H9 (cell line): ENCODE measurements around the gene CENPV. TPM values are rescaled to one million over a fixed set of nuclear protein-coding genes. Genes with fewer than 3 reads are reported as not detected.

Experiments used
- DNase-seq: peaks from one replicate; pipeline ENCODE4 v3.0.0-alpha.2; 2017
- H2AFZ ChIP-seq: one replicate; pipeline ENCODE4 v1.6.1; 2013; ENCODE audit warnings: mild to moderate bottlenecking, low read length, control low read depth, moderate library complexity
- H2AK5ac ChIP-seq: 2 replicates; pipeline ENCODE4 v1.6.1; 2013; ENCODE audit warnings: low read length, control low read depth, mixed read lengths; ENCODE audit not compliant: insufficient read length
- H2BK120ac ChIP-seq: one replicate; pipeline ENCODE4 v1.6.1; 2013; ENCODE audit warnings: low read depth, mild to moderate bottlenecking, low read length, control low read depth, inconsistent platforms; ENCODE audit not compliant: poor library complexity, severe bottlenecking
- H2BK12ac ChIP-seq: 2 replicates; pipeline ENCODE4 v1.6.1; 2013; ENCODE audit warnings: low read length, control low read depth, mixed read lengths, low read depth; ENCODE audit not compliant: insufficient read length
- H2BK15ac ChIP-seq: 2 replicates; pipeline ENCODE4 v1.6.1; 2013; ENCODE audit warnings: low read depth, low read length, control low read depth
- H2BK20ac ChIP-seq: one replicate; pipeline ENCODE4 v1.6.1; 2013; ENCODE audit warnings: low read depth, mild to moderate bottlenecking, low read length, control low read depth, inconsistent platforms; ENCODE audit not compliant: poor library complexity, severe bottlenecking
- H2BK5ac ChIP-seq: 2 replicates; pipeline ENCODE4 v1.6.1; 2013; ENCODE audit warnings: low read length, control low read depth, mixed read lengths; ENCODE audit not compliant: insufficient read length
- H3K14ac ChIP-seq: 2 replicates; pipeline ENCODE4 v1.6.1; 2013; ENCODE audit warnings: low read length, control low read depth; ENCODE audit not compliant: insufficient read depth
- H3K18ac ChIP-seq: 2 replicates; pipeline ENCODE4 v1.6.1; 2013; ENCODE audit warnings: low read depth, mild to moderate bottlenecking, mixed read lengths, low read length, control low read depth; ENCODE audit not compliant: insufficient read length
- H3K23ac ChIP-seq: 2 replicates; pipeline ENCODE4 v1.6.1; 2013; ENCODE audit warnings: low read length, control low read depth, mixed read lengths, low read depth; ENCODE audit not compliant: insufficient read length
- H3K23me2 ChIP-seq: 2 replicates; pipeline ENCODE4 v1.6.1; 2013; ENCODE audit warnings: low read depth, mild to moderate bottlenecking, mixed read lengths, low read length, control low read depth; ENCODE audit not compliant: insufficient read length, poor library complexity, severe bottlenecking
- H3K27ac ChIP-seq: 2 replicates; pipeline ENCODE4 v1.5.1; 2013; ENCODE audit warnings: low read length, control low read depth, mixed read lengths, low read depth; ENCODE audit not compliant: insufficient read length
- H3K27me3 ChIP-seq: 2 replicates; pipeline ENCODE4 v1.6.1; 2013; ENCODE audit warnings: low read length, control low read depth, inconsistent platforms; ENCODE audit not compliant: insufficient read depth
- H3K4ac ChIP-seq: 2 replicates; pipeline ENCODE4 v1.6.1; 2013; ENCODE audit warnings: low read depth, mild to moderate bottlenecking, control low read depth, inconsistent platforms, low read length, moderate library complexity
- H3K4me1 ChIP-seq: 2 replicates; pipeline ENCODE4 v1.6.1; 2013; ENCODE audit warnings: low read length, control low read depth, inconsistent platforms; ENCODE audit not compliant: insufficient read depth
- H3K4me2 ChIP-seq: 2 replicates; pipeline ENCODE4 v1.6.1; 2013; ENCODE audit warnings: low read length, control low read depth, mixed read lengths; ENCODE audit not compliant: insufficient read length, insufficient read depth
- H3K56ac ChIP-seq: 2 replicates; pipeline ENCODE4 v1.6.1; 2013; ENCODE audit warnings: low read depth, mild to moderate bottlenecking, mixed read lengths, low read length, control low read depth; ENCODE audit not compliant: insufficient read length
- H3K79me1 ChIP-seq: 2 replicates; pipeline ENCODE4 v1.6.1; 2013; ENCODE audit warnings: low read depth, mild to moderate bottlenecking, moderate library complexity, low read length, control low read depth, inconsistent platforms; ENCODE audit not compliant: insufficient read depth, poor library complexity, severe bottlenecking
- H3K79me2 ChIP-seq: 2 replicates; pipeline ENCODE4 v1.6.1; 2013; ENCODE audit warnings: low read length, control low read depth, inconsistent platforms; ENCODE audit not compliant: insufficient read depth
- H3K9ac ChIP-seq: 2 replicates; pipeline ENCODE4 v1.6.1; 2013; ENCODE audit warnings: low read length, control low read depth, mixed read lengths; ENCODE audit not compliant: insufficient read length; ENCODE audit errors: extremely low read depth
- H3K9me3 ChIP-seq: one replicate; pipeline ENCODE4 v1.6.1; 2013; ENCODE audit warnings: low read depth, low read length, inconsistent platforms; ENCODE audit not compliant: control insufficient read depth
- H3T11ph ChIP-seq: one replicate; pipeline ENCODE4 v1.6.1; 2013; ENCODE audit warnings: mild to moderate bottlenecking, low read length, control low read depth, inconsistent platforms
- H4K20me1 ChIP-seq: one replicate; pipeline ENCODE4 v1.6.1; 2013; ENCODE audit not compliant: control insufficient read depth, insufficient read length, insufficient read depth
- H4K5ac ChIP-seq: 2 replicates; pipeline ENCODE4 v1.6.1; 2013; ENCODE audit warnings: low read depth, mild to moderate bottlenecking, mixed read lengths, low read length, control low read depth; ENCODE audit not compliant: insufficient read length
- H4K8ac ChIP-seq: replicated peaks from 2 replicates; pipeline ENCODE4 v1.6.1; 2013; ENCODE audit warnings: low read length, control low read depth, mixed read lengths, low read depth; ENCODE audit not compliant: insufficient read length
- H4K91ac ChIP-seq: 2 replicates; pipeline ENCODE4 v1.6.1; 2013; ENCODE audit warnings: low read depth, mild to moderate bottlenecking, moderate library complexity, mixed read lengths, low read length, control low read depth; ENCODE audit not compliant: insufficient read length
- H3K27ac Mint-ChIP-seq, 3 experiments: 2 replicates in 2 of 3; 3 replicates in 1 of 3; pipeline ENCODE4 v1.8.0; 2020 to 2021; ENCODE audit warnings: mixed read lengths in 3 of 3, mild to moderate bottlenecking in 1 of 3, moderate library complexity in 1 of 3
- H3K27me3 Mint-ChIP-seq: 2 replicates; pipeline ENCODE4 v1.8.0; 2021; ENCODE audit warnings: low read depth, mild to moderate bottlenecking, moderate library complexity, mixed read lengths
- H3K36me3 Mint-ChIP-seq, 3 experiments: 2 replicates in 2 of 3; 3 replicates in 1 of 3; pipeline ENCODE4 v1.8.0; 2020 to 2021; ENCODE audit warnings: low read depth in 3 of 3, mixed read lengths in 3 of 3; ENCODE audit not compliant: insufficient read depth in 1 of 3
- H3K4me1 Mint-ChIP-seq, 2 experiments: 2 replicates each; pipeline ENCODE4 v1.8.0; 2020; ENCODE audit warnings: mixed read lengths in 2 of 2
- H3K4me3 Mint-ChIP-seq, 2 experiments: 2 replicates in 1 of 2; 3 replicates in 1 of 2; pipeline ENCODE4 v1.8.0; 2020 to 2021; ENCODE audit warnings: mild to moderate bottlenecking in 2 of 2, mixed read lengths in 2 of 2, moderate library complexity in 1 of 2
- H3K9me3 Mint-ChIP-seq, 2 experiments: 2 replicates in 1 of 2; 3 replicates in 1 of 2; pipeline ENCODE4 v1.8.0; 2020; ENCODE audit warnings: mild to moderate bottlenecking in 2 of 2, mixed read lengths in 2 of 2, moderate library complexity in 1 of 2
- WGBS: extraction: QIAGEN DNeasy Blood & Tissue Kit; methylation state at CpG from one replicate; pipeline ENCODE4 v1.1.7; 2013; ENCODE audit warnings: missing lambda C conversion rate, low lambda C conversion rate, mixed read lengths; ENCODE audit not compliant: insufficient read length; ENCODE audit errors: extremely low coverage; 5-methylcytosine and 5-hydroxymethylcytosine counted together
- total RNA-seq: library from RNA; stranded (reverse); gene quantifications from 2 replicates; pipeline ENCODE4 v1.2.1, GENCODE V29; 2021
- TF ChIP-seq, protein P1 (sequence below): fragments of 200-600 bp; sonication (generic); conservative IDR thresholded peaks from 3 replicates; pipeline ENCODE4 v1.8.0; 2021; ENCODE audit warnings: antibody characterized with exemption, mild to moderate bottlenecking

Gene CENPV
- total RNA-seq, 1 experiment from 2014 or later = 200 TPM

DNA sequence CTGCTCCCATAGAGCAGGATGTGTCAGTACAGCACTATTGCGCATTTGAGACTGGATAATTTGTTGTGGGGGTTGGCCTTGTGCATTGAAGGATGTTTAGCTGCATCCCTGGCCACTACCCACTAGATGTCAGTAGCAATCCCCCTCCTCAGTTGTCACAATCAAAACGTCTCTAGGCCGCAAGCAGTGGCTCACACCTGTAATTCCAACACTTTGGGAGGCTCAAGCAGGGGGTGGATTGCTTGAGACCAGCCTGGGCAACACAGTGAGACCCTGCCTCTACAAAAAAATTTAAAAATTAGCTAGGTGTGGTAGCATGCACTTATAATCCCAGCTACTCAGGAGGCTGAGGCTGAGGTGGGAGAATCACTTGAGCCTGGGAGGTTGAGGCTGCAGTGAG lies 48.4 kb downstream of the CENPV start:
- H3K56ac ChIP-seq = no peak overlapping the region
- H3K4me1 ChIP-seq = no peaks in the 10 kb centered on the region
- no peaks in the 10 kb centered on the region for H3K79me2 ChIP-seq
- H3K9me3 ChIP-seq = no peaks in the 10 kb centered on the region
- no peak overlapping the region for H2AFZ ChIP-seq
- no peak overlapping the region for H3T11ph ChIP-seq
- no peak overlapping the region for H3K27ac Mint-ChIP-seq
- no peaks in the 10 kb centered on the region for H3K9me3 Mint-ChIP-seq
- TF ChIP-seq, protein P1, sequence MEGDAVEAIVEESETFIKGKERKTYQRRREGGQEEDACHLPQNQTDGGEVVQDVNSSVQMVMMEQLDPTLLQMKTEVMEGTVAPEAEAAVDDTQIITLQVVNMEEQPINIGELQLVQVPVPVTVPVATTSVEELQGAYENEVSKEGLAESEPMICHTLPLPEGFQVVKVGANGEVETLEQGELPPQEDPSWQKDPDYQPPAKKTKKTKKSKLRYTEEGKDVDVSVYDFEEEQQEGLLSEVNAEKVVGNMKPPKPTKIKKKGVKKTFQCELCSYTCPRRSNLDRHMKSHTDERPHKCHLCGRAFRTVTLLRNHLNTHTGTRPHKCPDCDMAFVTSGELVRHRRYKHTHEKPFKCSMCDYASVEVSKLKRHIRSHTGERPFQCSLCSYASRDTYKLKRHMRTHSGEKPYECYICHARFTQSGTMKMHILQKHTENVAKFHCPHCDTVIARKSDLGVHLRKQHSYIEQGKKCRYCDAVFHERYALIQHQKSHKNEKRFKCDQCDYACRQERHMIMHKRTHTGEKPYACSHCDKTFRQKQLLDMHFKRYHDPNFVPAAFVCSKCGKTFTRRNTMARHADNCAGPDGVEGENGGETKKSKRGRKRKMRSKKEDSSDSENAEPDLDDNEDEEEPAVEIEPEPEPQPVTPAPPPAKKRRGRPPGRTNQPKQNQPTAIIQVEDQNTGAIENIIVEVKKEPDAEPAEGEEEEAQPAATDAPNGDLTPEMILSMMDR = peak; percentile 69
- no peak overlapping the region for H2AK5ac ChIP-seq
- no CpG with 5 or more reads among the region's 3 CpGs for WGBS
- H4K91ac ChIP-seq = no peak overlapping the region
- no peak overlapping the region for H4K5ac ChIP-seq
- H3K23ac ChIP-seq = no peak overlapping the region
- no peak overlapping the region for H4K8ac ChIP-seq
- no peak overlapping the region for H2BK5ac ChIP-seq
- H3K4me2 ChIP-seq = no peak overlapping the region
- H3K4me3 Mint-ChIP-seq = no peak overlapping the region
- no peaks in the 10 kb centered on the region for H4K20me1 ChIP-seq
- H3K18ac ChIP-seq = no peak overlapping the region
- no peak overlapping the region for H2BK120ac ChIP-seq
- H2BK15ac ChIP-seq = no peak overlapping the region
- peak; percentile 67 for DNase-seq
- H3K23me2 ChIP-seq = no peaks in the 10 kb centered on the region
- H3K9ac ChIP-seq = no peak overlapping the region
- no peaks in the 10 kb centered on the region for H3K79me1 ChIP-seq
- H3K27me3 ChIP-seq = no peaks in the 10 kb centered on the region
- H3K14ac ChIP-seq = no peak overlapping the region
- H2BK20ac ChIP-seq = no peak overlapping the region
- H3K4ac ChIP-seq = no peak overlapping the region
- no peaks in the 10 kb centered on the region for H3K4me1 Mint-ChIP-seq
- H2BK12ac ChIP-seq = no peak overlapping the region
- no peaks in the 10 kb centered on the region; the same call in 1 of the 2 replicates for H3K27me3 Mint-ChIP-seq
- H3K36me3 Mint-ChIP-seq = peaks cover 3 to 14% (median 6%) of the 10 kb centered on the region in 3 experiments
- no peak overlapping the region for H3K27ac ChIP-seq
